HL-60 (cell line): ENCODE measurements around the gene CTSW.

Experiments
- DNase-seq, 2 experiments: peaks; one replicate each; pipeline ENCODE4 v3.0.0-alpha.2; 2010 to 2020; ENCODE audit warnings: low read depth in 1 of 2, low spot score in 1 of 2
- H3K27ac ChIP-seq: fragments of 250-450 bp; sonication (Bioruptor Pico); replicated peaks from 2 replicates; pipeline ENCODE4 v1.5.1; 2020; ENCODE audit warnings: mild to moderate bottlenecking, moderate library complexity
- H3K27me3 ChIP-seq: fragments of 250-450 bp; sonication (Bioruptor Pico); 2 replicates; pipeline ENCODE4 v1.5.1; 2021; ENCODE audit warnings: mild to moderate bottlenecking, moderate library complexity; ENCODE audit not compliant: insufficient read depth, poor library complexity, severe bottlenecking
- H3K4me3 ChIP-seq: replicated peaks from 2 replicates; pipeline ENCODE4 v1.5.1; 2011; ENCODE audit warnings: mild to moderate bottlenecking, control low read depth, low read length; ENCODE audit not compliant: insufficient read depth
- CTCF ChIP-seq: IDR thresholded peaks from one replicate; pipeline ENCODE4 v1.5.1; 2011; ENCODE audit warnings: low read length, control low read depth, inconsistent platforms; ENCODE audit not compliant: insufficient read depth
- GABPA ChIP-seq: IDR thresholded peaks from 2 replicates; pipeline ENCODE4 v1.6.1; 2012; ENCODE audit warnings: low read depth
- POLR2AphosphoS5 ChIP-seq: IDR thresholded peaks from 2 replicates; pipeline ENCODE4 v1.6.1; 2012; ENCODE audit warnings: low read depth
- SPI1 ChIP-seq: IDR thresholded peaks from 2 replicates; pipeline ENCODE4 v1.6.1; 2012; ENCODE audit warnings: low read depth, mild to moderate bottlenecking, borderline replicate concordance
- TF ChIP-seq, protein P1 (sequence below): IDR thresholded peaks from 2 replicates; pipeline ENCODE4 v1.6.1; 2012; ENCODE audit warnings: low read depth; ENCODE audit not compliant: insufficient replicate concordance

The CTSW gene

GRCh38 chr11:65919573-65920371, 40.1 kb downstream of the CTSW start:
- H3K27ac ChIP-seq = peak overlapping the region; percentile 54
- TF ChIP-seq CTCF (no peak), GABPA (no peak), POLR2AphosphoS5 (no peak; the same call in 1 of the 2 replicates), SPI1 (no peak)
- TF ChIP-seq, protein P1, sequence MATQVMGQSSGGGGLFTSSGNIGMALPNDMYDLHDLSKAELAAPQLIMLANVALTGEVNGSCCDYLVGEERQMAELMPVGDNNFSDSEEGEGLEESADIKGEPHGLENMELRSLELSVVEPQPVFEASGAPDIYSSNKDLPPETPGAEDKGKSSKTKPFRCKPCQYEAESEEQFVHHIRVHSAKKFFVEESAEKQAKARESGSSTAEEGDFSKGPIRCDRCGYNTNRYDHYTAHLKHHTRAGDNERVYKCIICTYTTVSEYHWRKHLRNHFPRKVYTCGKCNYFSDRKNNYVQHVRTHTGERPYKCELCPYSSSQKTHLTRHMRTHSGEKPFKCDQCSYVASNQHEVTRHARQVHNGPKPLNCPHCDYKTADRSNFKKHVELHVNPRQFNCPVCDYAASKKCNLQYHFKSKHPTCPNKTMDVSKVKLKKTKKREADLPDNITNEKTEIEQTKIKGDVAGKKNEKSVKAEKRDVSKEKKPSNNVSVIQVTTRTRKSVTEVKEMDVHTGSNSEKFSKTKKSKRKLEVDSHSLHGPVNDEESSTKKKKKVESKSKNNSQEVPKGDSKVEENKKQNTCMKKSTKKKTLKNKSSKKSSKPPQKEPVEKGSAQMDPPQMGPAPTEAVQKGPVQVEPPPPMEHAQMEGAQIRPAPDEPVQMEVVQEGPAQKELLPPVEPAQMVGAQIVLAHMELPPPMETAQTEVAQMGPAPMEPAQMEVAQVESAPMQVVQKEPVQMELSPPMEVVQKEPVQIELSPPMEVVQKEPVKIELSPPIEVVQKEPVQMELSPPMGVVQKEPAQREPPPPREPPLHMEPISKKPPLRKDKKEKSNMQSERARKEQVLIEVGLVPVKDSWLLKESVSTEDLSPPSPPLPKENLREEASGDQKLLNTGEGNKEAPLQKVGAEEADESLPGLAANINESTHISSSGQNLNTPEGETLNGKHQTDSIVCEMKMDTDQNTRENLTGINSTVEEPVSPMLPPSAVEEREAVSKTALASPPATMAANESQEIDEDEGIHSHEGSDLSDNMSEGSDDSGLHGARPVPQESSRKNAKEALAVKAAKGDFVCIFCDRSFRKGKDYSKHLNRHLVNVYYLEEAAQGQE = no peak
- peak; percentile 30 to 49 for DNase-seq
- H3K4me3 ChIP-seq = peak overlapping the region; percentile 80
- no peaks in the 10 kb centered on the region for H3K27me3 ChIP-seq

- no peak for DNase-seq
- no peak overlapping the region for H3K27ac ChIP-seq
- no peak for TF ChIP-seq GABPA
- no peak for TF ChIP-seq SPI1
- TF ChIP-seq POLR2AphosphoS5 = no peak
- TF ChIP-seq, protein P1 = no peak
- no peak for TF ChIP-seq CTCF
- no peaks in the 10 kb centered on the region for H3K27me3 ChIP-seq
- peak overlapping the region; percentile 80 for H3K4me3 ChIP-seq
Observed at GRCh38 chr11:65920372-65920802, 40.8 kb downstream of the CTSW start.

DNA sequence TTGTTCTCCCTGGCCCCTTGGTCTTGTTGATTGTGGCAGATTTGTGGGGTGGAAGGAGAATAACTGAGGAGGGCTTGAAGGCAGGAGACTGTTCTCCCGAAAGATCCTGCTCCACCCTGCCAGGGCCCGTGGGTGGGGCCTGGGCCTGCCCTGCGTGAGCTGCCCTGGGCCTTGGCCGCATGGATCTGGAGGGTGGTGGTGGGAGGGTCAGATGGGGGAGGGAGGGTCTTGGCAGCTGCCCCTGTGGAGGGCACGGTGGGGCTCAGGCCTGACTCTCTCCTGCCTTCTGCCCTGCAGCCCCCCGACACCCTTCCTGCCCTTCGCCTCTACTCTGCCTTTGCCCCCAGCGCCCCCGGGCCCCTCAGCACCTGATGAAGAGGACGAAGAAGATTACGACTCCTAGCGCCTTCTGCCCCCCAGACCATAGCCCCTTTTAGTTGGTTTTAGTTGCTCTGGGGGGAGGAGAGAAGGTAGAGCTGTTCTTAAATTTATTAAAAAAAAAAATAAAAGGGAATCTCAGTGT, 41.5 kb downstream of the CTSW start:
- no peak for DNase-seq
- H3K4me3 ChIP-seq = no peak overlapping the region
- H3K27ac ChIP-seq = no peak overlapping the region
- no peak for TF ChIP-seq GABPA
- no peak for TF ChIP-seq CTCF
- TF ChIP-seq, protein P1 = no peak
- no peak for TF ChIP-seq POLR2AphosphoS5
- no peak for TF ChIP-seq SPI1
- H3K27me3 ChIP-seq = no peaks in the 10 kb centered on the region
